AG04450 (cell line): Measurements from ENCODE around the gene RRBP1. TPM values are rescaled to one million over a fixed set of nuclear protein-coding genes. Genes with fewer than 3 reads are reported as not detected.

Experiments
- CTCF ChIA-PET: fragments of 300-600, 350-600 bp; formaldehyde crosslinking; extraction: SDS; loops from one replicate; lab custom pipeline; 2022; ENCODE audit warnings: antibody characterized with exemption, inconsistent platforms; lab: Charles Lee
- POLR2A ChIA-PET: fragments of 350-600 bp; formaldehyde crosslinking; extraction: SDS; loops from one replicate; lab custom pipeline; 2021; ENCODE audit warnings: antibody characterized with exemption, inconsistent platforms; lab: Yijun Ruan, JAX
- DNase-seq: peaks from one replicate; pipeline ENCODE4 v3.0.0-alpha.2; 2011; ENCODE audit warnings: low read depth, low spot score
- H3K27ac ChIP-seq: one replicate; pipeline ENCODE4 v1.5.1; 2012; ENCODE audit warnings: low read depth, low read length, control low read depth
- H3K27me3 ChIP-seq: one replicate; pipeline ENCODE4 v1.6.0; 2012; ENCODE audit warnings: low read length; ENCODE audit not compliant: control insufficient read depth, insufficient read depth
- H3K4me3 ChIP-seq: 2 replicates; pipeline ENCODE4 v1.5.1; 2011; ENCODE audit warnings: mild to moderate bottlenecking, low read depth, low read length, control low read depth
- H3K9me3 ChIP-seq: 2 replicates; pipeline ENCODE4 v1.5.1; 2012; ENCODE audit warnings: low read length; ENCODE audit not compliant: control insufficient read depth, insufficient read depth
- polyA plus RNA-seq: library from polyadenylated mRNA; depleted of rRNA; stranded (reverse); fragments of >200 nt; gene quantifications from 2 replicates; pipeline ENCODE4 v1.2.3, GENCODE V29; 2011
- TF ChIP-seq, protein P1 (sequence below): IDR thresholded peaks from 2 replicates; pipeline ENCODE4 v1.5.1; 2011; ENCODE audit warnings: low read depth, low read length, control low read depth, inconsistent platforms

Gene RRBP1
- polyA plus RNA-seq, 1 experiment: 153 TPM

DNA sequence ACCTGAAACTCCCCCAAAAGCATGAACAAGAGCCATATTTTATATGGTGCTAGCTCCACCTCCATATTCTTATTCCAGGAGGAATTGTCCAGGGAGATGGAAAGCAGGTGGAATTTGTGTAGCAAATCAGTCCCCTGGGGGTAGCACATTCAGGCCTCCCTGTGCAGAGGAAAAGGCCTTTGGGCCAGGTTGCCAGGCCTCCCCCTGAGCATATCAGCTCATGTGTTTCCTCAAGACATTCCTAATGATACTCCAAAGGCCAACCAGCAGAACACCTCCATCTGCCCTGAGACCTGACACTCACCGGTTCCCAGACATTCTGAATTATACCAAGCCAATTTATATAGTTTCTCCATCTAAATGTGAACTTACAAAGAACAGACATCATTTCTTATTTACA lies 15.1 kb upstream of the RRBP1 start:
- Histone ChIP-seq H3K4me3 (no peak overlapping the region), H3K9me3 (no peaks in the 10 kb centered on the region), H3K27ac (no peak overlapping the region), H3K27me3 (no peaks in the 10 kb centered on the region)
- TF ChIP-seq, protein P1, sequence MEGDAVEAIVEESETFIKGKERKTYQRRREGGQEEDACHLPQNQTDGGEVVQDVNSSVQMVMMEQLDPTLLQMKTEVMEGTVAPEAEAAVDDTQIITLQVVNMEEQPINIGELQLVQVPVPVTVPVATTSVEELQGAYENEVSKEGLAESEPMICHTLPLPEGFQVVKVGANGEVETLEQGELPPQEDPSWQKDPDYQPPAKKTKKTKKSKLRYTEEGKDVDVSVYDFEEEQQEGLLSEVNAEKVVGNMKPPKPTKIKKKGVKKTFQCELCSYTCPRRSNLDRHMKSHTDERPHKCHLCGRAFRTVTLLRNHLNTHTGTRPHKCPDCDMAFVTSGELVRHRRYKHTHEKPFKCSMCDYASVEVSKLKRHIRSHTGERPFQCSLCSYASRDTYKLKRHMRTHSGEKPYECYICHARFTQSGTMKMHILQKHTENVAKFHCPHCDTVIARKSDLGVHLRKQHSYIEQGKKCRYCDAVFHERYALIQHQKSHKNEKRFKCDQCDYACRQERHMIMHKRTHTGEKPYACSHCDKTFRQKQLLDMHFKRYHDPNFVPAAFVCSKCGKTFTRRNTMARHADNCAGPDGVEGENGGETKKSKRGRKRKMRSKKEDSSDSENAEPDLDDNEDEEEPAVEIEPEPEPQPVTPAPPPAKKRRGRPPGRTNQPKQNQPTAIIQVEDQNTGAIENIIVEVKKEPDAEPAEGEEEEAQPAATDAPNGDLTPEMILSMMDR: no peak
- ChIA-PET CTCF (no interaction called here), POLR2A (no interaction called here)
- no peak for DNase-seq

DNA sequence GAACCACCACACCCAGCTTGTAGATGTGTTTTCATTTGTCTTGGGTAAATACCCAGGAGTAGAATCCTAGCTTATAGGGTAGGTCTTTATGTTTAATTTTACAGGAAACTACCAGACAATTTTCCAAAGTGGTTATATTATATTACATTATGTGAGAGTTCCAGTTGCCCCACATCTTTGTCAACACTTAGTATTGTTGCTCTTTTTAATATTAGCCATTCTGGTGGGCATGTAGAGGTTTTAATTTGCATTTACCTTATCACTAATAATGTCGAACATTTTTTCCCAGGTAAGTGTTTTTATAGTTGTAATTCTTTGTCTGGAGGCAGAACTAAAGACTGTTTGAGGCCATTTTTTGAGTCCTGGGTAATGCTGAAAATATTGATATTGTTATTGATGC lies 14.2 kb upstream of the RRBP1 start:
- H3K27me3 ChIP-seq: no peaks in the 10 kb centered on the region
- CTCF ChIA-PET: no interaction called here

GRCh38 chr20:17694767-17695166 lies 12.7 kb upstream of the RRBP1 start:
- Histone ChIP-seq H3K4me3 (no peak overlapping the region), H3K27ac (no peak overlapping the region), H3K27me3 (no peaks in the 10 kb centered on the region), H3K9me3 (no peaks in the 10 kb centered on the region)
- TF ChIP-seq, protein P1: no peak
- CTCF ChIA-PET: interaction anchor here (1.6 kb wide), 1 partner anchor 12 kb away, joined by 6 read pairs; the partner anchor contains the start of gene RRBP1
- POLR2A ChIA-PET: no interaction called here
- DNase-seq: no peak

More for the DNA sequence above, 14.2 kb upstream of the RRBP1 start:
- Histone ChIP-seq H3K4me3 (no peak overlapping the region), H3K9me3 (no peaks in the 10 kb centered on the region), H3K27ac (no peak overlapping the region)
- DNase-seq: no peak
- TF ChIP-seq, protein P1: no peak
- POLR2A ChIA-PET: no interaction called here

GRCh38 chr20:17693444-17694001 lies 11.5 kb upstream of the RRBP1 start:
- no peak for DNase-seq
- Histone ChIP-seq H3K9me3 (no peaks in the 10 kb centered on the region), H3K27ac (no peak overlapping the region), H3K27me3 (no peaks in the 10 kb centered on the region), H3K4me3 (no peak overlapping the region)
- ChIA-PET POLR2A (no interaction called here), CTCF (interaction anchor here (1.0 kb wide), 1 partner anchor 11 kb away, joined by 5 read pairs; the partner anchor contains the start of gene RRBP1)
- TF ChIP-seq, protein P1: no peak

- Histone ChIP-seq H3K4me3 (no peak overlapping the region), H3K9me3 (peaks cover 8% of the 10 kb centered on the region), H3K27me3 (no peaks in the 10 kb centered on the region), H3K27ac (no peak overlapping the region)
- ChIA-PET CTCF (interaction anchor here (0.8 to 1.8 kb wide), 2 partner anchors 9 to 206 kb away, joined by 3 to 13 read pairs; partner anchors contain the start of gene RRBP1), POLR2A (interaction anchor here (0.7 to 1.3 kb wide), 3 partner anchors 10 to 80 kb away, joined by 3 read pairs; partner anchors contain the start of gene RRBP1)
- TF ChIP-seq, protein P1: no peak
- no peak for DNase-seq
These were observed 9.7 kb upstream of the RRBP1 start for GRCh38 chr20:17691758-17692157.
